Stimulated activated CD8-positive, alpha-beta memory T cell treated with anti-CD3 and anti-CD28 coated beads, Interleukin-2, amount 100 ng/mL, for 48 hours (primary cell): ENCODE results near the gene B3GNT5.

ENCODE experiments used
- DNase-seq, 2 donors: peaks; one replicate each; pipeline ENCODE4 v3.0.0-alpha.2; 2020; ENCODE audit warnings: low read depth in 2 of 2

B3GNT5 gene

DNA sequence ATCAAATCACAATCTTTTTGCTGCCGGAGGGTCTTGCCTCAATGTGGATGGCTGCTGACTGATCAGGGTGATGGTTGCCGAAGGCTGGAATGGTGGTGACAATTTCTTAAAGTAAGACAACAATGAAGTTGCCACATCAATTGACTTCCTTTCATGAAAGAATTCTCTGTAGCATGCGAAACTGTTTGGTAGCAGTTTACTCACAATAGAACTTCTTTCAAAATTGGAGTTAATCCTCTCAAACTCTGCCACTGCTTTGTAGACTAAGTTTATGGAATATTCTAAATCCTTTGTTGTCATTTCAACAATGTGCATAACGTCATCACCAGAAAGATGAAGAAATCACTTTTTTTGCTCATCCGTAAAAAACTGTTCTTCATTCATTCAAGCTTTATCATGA is 65.8 kb downstream of the B3GNT5 start:
- DNase-seq: no peak

DNA sequence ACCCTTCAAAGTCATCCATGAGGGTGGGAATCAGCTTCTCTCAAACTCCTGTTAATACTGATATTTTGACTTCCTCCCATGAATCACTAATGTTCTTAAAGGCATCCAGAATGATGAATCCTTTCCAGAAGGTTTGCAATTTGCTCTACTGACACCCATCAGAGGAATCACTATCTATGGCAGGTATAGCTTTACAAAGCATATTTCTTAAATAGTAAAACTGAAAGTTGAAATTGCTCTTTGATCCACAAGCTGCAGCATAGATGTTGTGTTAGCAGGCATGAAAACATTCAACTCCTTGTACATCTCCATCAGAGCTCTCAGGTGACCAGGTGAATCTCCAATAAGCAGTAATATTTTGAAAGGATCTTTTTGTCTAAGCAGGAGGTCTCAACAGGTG is 66.3 kb downstream of the B3GNT5 start:
- DNase-seq: no peak
